Dedifferentiated amniotic fluid mesenchymal stem cell (primary cell): ENCODE data around the gene EFEMP2.
A peak's percentile ranks its signal among the peaks of the same experiment; 100 is the strongest.
"Not testable (repeated sequence)": the region's sequence is repeated elsewhere in the genome, so short reads cannot be mapped to it uniquely, and the experiment has no call there.

Experiments used
- DNase-seq: peaks from one replicate; pipeline ENCODE4 v3.0.0-alpha.2; 2016; ENCODE audit errors: extremely low spot score

The EFEMP2 gene

GRCh38 chr11:65900125-65900898 lies 27.7 kb upstream of the EFEMP2 start, which contains the start of gene FOSL1:
Gene FOSL1 (minus strand): TSS chr11:65900388. CDS start chr11:65900339, 49 bp downstream.
- DNase-seq, result peak; percentile 79

DNA sequence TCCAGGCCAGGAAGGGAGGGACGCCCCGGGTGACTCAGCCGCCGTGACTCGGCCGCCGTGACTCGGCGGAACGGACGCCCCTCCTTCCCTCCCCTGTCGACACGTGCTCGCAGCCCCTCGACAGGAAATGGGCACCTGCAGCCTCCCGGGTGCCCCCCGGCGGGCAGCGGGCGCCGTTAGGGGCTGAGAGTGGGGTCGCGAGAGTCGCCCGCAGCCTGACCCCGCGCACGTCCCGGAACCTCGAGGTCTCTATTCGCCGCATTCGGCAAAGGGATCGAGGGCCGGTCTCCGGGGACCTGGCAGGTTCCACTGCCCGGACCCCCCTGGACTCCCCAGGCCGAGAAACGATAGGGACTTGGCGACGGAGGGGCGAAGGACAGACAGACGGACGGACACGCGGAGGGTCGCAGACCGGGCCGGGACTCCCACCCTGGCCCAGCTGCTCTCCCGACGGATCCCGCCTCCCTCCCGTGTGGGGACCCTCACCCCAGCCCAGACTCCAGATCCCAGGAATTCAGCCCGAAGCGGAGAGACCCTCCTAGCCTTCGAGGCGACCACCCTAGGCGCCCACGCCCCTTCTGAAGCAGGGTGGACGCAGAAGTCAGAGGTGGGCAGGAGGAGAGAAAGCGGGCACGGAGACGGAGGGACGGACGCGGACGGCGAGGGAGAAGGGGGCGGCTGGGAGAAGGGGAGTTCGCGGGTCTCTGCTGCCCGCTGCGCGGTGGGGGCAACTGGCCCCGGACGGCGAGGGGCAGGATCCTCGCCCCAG lies 26.9 kb upstream of the EFEMP2 start:
- DNase-seq, result peak; percentile 46

GRCh38 chr11:65898656-65899355 lies 26.2 kb upstream of the EFEMP2 start:
- DNase-seq, result no peak

DNA sequence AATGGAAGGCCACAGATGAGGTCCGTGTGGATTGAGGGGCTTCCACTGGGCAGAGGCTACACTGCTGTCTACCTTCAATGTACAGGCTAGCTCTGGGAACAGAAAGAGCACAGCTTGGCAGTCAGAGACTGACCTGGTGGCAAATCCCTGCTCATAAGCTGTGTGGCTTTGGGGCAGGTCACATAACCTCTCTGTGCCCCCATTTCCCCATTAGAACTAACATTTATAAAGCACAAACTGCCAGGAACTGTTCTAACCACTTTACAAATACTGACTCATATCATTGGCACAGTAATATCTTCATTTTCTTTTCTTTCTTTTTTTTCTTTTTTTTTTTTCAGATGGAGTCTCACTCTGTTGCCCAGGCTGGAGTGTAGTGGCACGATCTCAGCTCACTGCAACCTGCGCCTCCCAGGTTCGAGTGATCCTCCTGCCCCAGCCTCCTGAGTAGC lies 24.4 kb upstream of the EFEMP2 start:
- no peak for DNase-seq

DNA sequence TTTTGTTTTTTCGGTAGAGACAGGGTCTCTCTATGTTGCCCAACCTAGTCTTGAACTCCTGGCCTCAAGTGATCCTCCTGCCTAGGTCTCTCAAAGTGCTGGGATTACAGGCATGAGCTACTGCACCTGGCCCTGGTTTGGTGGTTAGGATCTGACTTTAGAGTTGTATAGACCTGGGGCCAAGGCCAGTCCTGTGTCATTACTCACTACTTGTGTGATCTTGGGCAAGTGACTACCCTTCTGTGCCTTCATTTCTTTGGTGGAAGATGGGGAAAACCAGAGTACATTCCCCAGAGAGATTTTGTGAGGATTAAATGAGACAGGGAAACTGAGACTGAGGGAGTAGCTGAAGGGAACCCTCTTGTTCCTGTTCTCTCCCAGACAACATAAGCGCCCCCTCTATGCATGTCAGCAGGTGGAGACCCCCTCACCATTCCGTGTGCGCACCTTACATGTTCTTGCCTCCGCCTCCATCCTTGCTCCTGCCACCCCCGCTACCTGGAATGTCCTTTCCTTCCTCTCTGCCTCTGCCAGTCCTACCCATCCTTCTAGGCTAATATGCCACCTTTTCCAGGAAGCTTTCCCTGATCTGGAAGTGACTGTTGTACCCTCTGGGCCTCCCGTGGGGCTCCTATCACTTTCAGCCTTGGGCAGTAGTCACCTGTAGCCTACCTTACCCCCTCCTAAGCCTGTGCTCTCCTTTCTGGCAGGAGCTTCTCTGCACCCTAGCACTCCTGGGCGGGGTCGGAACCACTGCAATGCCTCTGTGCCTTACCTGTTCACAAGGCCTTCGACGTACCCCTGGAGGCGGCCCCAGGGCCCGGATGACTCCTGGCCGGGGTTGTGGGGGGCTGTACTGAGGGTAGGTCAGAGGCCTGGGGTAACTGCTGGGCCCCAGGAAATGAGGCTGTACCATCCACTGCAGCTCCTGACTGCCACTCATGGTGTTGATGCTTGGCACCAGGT lies 23.7 kb upstream of the EFEMP2 start:
- DNase-seq, result no peak

- DNase-seq, result no peak
These were observed 22.9 kb upstream of the EFEMP2 start for GRCh38 chr11:65895482-65895981.

GRCh38 chr11:65894034-65894591 lies 21.5 kb upstream of the EFEMP2 start:
- DNase-seq, result no peak

DNA sequence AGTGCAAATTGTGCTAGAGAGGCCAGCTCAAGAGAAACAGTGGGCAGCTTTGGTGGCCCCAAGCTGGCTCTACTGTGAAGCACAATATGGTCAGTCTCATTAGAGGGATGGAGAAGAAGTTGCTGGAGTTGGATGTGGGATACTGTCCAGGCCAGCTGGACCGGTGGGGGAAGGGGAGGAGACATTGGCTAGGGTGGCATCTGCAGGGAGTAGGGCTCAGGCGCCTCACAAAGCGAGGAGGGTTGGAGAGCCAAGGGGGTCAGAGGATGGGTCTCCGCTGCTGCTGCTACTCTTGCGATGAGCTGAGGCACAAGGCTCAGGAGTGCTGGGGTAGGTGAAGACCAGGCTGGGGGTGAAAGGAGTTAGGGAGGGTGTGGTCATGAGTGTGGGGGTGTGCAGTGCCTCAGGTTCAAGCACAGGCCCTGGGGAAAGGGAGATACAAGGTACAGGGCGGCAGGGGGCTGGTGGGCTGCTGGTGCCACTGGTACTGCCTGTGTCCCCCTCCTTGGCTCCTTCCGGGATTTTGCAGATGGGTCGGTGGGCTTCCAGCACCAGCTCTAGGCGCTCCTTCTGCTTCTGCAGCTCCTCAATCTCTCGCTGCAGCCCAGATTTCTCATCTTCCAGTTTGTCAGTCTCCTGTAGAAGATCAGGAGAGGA lies 20.2 kb upstream of the EFEMP2 start:
- DNase-seq, result no peak

DNA sequence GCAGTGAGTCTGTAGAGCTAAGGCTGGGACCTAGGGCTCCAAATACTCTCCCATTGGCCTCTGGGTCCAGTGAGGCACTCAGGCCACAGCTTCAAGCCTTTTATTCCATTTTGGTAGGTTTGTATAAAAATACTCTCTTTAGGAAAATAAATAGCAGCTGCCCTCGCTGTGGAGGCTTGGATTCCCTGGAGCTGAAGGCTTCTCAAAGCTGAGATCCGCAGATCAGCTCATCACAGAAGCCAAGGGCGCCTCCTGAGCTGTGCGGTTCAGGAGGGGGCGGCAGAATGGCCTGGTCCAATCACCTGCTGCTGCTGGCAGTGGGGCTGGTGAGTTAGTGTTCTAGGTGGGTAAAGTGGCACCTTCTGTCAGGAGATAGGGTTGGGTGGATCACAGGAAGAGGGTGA lies 19.5 kb upstream of the EFEMP2 start:
- DNase-seq, result not testable (repeated sequence)

DNA sequence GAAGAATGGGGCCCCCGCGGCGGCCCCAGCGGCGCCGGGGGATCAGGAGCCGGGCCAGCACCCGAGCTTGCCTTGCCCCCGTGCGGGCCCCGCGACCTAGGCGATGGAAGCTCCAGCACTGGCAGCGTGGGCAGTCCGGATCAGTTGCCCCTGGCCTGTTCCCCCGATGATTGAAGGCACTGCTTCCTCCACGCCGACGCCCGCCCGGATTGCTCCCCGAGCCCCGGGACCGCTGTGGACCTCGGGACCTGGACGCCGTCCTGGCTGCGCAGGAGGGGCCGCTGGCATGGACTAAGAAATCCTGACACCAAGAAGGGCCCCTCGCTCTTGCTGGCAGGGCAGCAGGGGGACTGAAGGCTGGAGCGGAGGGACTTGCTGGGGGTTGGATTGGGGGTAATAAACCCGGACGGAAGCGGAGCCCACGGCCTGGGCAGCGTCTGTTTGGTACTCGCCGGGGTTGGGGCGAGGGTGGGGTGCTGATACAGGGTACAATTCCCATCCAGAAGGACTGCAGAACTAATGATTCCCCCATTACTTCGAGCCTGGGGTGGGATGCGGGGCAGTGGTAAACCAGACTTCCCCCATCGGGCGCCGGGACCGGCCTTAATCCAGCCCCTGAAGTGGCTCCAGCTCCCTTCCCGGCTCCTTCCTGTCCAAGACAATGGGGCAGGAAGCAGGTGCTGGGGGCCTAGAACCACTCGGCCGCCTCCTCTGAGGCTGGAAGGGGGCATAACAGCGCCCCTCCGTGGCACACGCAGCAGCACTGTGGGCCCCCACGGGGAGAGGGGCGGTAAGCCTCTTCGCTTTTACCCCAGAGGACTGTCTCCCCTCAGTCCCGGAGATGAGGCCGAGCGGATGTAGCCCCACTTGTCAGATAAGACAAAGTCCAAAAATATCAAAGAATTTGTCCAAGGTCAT lies 18.9 kb upstream of the EFEMP2 start:
- DNase-seq, result no peak

GRCh38 chr11:65890324-65891218 lies 18.0 kb upstream of the EFEMP2 start, which contains the start of gene CCDC85B:
Gene CCDC85B (plus strand): TSS chr11:65890673. CDS start chr11:65890784, 111 bp downstream.
- DNase-seq, result peak; percentile 95

DNA sequence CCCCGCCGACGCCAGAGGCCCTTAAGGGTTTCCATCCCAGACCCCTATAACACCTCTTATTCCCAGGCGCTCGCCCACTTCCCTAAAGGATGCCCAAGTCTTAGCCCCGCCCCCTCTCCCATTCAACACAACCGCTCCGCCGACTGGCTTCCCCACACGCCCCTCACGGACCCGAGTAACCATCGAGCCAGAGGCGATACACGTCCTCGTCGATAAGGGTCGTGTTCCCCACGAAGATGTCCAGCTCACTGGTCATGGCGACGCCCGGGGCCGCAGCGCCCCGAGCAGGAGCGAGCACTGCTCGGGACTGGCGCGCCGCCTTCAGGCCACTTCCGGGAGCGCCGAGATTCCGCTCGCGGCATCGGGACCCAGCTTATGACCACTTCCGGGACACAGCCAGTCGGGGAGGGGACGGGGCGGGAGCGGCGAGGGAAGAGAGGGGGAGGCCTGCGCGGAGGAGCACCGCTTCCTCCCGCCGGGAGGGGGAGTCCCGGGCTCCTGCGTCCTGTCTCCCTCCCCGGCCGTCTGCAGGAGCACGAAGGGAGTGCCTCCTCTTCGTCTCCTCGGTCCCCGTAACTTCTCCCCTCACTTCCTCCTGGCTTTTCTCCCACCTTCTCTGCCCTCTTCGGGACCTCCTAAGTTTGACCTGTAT lies 15.7 kb upstream of the EFEMP2 start, which contains the start of gene FIBP:
Gene FIBP, minus strand, starts transcription at position 309 of the 652 bp plus-strand sequence. Its CDS starts 53 bp downstream, at position 256.
- peak; percentile 97 for DNase-seq

DNA sequence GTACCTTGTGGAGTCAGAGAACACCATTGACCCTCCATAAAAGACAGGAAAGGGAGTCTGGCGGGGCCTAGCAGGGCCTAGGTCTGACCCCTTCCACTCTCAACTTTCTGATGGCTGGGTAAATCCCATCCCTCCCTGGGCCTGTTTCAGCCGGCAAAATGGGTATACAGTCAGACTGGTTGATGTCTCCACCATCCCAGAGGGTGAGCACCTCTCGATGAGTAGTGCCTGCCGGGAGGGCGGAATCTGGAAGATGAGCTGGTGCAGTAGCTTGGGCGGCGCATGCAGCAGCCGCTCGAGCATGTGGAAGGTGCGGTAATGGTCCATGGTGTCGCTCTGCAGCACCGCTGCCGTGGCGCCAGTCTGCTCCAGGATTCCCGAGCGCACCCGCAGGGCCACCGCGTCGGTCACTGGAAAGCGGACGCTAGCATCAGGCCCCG lies 15.1 kb upstream of the EFEMP2 start:
- DNase-seq, result no peak

DNA sequence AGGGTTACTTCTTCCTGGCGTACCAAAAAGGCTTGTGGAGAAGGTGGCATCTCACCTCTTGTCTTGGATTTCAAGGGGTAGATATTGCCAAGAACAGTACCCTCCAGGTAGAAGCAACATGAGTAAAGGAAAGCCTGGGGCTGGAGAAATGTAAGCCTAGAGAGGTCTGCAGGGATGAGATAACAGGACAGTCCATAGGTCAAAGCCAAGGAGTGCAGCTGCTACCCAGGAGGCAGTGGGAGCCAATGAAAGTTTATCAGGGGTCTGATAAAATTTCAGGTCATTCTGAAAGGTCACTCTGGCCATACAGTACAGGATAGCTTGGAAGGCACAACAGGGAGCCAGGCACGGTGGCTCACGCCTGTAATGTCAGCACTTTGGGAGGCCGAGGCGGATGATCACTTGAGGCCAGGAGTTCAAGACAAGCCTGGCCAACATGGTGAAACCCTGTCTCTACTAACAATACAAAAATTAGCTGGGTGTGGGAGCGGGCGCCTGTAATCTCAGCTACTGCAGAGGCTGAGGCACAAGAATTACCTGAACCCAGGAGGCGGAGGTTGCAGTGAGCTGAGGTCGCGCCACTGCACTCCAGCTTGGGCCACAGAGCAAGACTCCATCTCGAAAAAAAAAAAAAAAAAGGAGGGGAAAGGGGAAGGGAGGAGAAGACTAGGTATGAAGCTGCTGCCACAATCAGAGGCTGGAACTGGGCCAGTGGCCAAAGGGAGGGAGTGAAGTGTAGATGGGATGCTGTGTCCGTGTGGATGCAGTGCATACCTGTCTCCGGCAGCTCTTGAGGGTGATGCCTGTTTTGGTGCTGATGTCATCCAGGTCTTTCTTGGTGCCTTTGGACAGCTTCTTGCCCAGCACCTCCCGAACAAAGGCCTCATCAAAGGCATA lies 14.5 kb upstream of the EFEMP2 start:
- DNase-seq, result no peak

DNA sequence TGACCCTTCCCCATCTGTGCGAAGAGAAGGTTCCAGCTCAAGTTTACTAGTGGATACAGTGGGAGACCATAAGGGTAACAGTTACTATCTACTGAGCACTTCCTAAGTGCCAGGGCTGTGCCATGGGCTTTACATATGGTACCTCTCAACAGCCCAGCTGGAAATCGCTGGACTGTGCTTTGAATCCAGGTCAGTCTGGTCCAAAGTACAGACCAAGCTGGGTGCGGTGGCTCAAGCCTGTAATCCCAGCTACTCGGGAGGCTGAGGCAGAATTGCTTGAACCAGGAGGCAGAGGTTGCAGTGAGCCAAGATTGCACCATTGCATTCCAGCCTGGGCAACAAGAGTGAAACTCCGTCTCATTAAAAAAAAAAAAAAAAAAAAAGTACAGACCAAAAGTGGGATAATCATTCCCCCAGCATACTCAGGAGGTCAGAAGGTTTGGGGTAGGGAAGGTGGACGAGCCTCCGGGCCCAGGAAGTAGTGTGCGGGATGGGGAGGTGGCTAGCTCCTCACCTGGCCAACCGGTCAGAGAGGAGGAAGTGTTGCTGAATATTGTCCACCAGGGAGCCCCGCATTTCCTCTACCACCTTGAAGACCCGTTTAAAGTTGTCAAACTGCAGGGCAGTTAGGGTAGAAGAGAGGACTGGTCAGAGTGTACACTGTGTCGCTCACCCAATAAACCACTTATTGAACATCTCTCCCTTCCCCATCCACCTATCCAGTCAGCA lies 13.4 kb upstream of the EFEMP2 start:
- no peak for DNase-seq
